ENCODE measurements around the gene ARSK.

ARSK gene

DNA sequence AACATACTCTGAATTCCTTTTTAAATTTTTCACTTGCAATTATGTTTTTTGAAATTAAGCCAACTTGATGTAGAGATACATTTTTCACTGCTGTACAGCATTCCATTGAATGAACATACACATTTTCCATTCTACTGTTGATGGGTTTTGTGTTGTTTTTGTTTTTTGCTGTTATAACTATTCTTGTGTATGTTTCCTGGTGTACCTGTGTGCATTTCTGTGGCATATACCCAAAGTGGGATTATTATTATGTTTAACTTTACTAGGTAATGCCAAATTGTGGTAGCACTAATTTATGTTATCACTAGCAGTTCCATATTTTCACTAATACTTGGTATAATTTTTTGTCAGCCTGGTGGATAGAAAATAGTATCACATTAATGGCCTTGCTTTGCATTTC is 94.4 kb downstream of the ARSK start:
- no peak for DNase-seq

- DNase-seq: no peak
Observed at GRCh38 chr5:95649842-95650620, 95.1 kb downstream of the ARSK start.

GRCh38 chr5:95652849-95653248 is 97.9 kb downstream of the ARSK start:
- no peak for DNase-seq

DNA sequence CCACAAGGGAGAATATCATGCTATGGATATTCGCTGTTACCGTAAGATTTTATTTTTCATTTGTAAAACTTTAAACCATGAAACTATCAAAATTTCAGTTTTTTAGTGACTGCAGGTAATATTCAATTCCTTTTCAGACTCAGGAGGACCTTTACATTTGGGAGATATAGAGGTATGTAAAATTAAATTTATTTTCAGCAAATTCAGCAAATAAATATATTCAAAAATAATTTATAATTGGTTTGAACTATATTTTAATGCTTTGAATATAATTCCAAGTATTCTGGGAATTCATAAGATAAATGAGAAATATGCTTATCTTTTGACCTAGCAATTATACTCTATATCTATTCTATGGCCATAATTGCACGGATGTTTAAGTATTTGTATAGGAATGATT is 99.3 kb downstream of the ARSK start:
- no peak for DNase-seq
